Measurements from ENCODE around the gene BIK.
"Not testable (repeated sequence)": the region's sequence is repeated elsewhere in the genome, so short reads cannot be mapped to it uniquely, and the experiment has no call there.

The BIK gene

DNA sequence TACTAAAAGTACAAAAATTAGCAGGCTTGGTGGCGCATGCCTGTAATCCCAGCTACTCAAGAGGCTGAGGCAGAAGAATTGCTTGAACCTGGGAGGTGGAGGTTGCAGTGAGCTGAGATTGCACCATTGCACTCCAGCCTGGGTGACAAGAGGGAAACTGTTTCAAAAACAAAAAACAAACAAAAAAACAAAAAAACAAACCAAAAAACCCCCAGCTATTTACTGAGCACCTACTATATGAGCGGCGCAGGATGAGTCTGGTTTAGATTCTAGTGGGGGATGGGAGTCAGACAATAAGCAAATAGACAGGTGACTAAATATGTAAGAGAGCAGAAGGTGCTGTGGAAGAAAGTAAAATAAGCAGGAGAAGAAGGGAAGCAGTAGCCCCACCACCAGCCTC, 5.6 kb upstream of the BIK start:
- not testable (repeated sequence) for DNase-seq (ENCODE audit: low spot score)

DNA sequence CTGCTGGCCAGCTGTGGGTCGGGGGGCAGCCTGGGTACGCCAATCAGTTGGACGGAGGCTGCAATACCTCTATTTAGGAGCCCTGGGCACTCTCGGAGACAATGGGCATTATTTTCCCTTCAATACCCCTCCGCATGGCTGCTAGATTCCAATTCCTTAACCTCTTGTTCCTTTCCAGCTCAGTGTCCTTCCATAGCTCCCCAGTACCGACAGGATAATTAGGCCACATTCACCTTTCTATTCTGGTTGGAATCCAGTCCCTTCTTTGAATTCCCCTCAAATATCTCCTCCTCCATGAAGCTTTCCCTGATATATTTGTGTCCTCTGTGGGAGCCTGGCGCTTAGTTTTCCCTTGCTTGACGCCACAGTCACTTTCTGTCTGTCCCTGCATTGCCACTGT, 4.2 kb upstream of the BIK start:
- no peak for DNase-seq (ENCODE audit: low spot score)

DNA sequence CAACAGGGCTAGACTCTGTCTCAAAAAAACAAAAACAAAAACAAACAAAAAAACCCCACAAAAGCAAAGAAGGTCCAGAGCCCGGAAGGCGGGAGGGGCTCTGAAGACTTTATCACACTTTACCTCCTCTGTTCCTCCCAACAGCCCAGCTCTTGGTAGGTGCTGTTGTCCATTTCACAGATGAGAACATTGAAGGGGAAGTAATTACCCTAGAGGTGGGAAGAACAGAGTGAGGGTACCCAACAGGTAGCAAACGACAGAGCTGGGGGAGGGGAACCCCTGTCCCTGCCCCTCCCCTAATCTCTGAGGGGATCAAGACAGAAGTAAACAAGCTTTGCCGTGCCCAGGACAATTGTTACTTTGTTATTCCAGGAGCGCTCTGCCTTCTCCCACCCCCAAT, 1.0 kb upstream of the BIK start:
- no peak for DNase-seq (ENCODE audit: low spot score)

DNA sequence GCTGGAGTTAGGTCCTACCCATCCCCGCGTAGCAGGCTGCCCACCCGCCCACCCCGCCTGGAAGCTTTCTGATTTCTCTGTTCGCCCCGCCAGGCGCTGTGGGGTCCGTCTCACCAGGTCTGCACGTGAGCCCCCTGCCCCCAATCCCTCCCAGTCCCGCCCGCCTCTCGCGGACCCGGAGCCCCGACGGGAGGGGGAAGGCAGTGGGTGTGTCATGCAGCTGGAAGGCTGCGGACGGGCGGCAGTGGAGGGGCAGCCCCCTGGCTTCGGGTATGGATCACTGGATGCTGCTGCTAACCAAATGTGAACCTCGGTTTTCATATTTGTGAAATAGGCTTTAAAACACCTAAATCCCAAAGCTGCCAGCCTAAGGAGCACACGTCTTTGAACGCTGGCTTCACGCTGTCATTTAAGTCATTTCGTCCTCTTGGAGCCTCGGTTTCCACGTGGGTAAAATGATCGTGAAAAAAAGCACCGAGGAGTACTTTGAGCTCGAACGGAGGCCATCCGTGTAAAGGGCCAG, 568 bp upstream of the BIK start:
- DNase-seq (ENCODE audit: low spot score): no peak

DNA sequence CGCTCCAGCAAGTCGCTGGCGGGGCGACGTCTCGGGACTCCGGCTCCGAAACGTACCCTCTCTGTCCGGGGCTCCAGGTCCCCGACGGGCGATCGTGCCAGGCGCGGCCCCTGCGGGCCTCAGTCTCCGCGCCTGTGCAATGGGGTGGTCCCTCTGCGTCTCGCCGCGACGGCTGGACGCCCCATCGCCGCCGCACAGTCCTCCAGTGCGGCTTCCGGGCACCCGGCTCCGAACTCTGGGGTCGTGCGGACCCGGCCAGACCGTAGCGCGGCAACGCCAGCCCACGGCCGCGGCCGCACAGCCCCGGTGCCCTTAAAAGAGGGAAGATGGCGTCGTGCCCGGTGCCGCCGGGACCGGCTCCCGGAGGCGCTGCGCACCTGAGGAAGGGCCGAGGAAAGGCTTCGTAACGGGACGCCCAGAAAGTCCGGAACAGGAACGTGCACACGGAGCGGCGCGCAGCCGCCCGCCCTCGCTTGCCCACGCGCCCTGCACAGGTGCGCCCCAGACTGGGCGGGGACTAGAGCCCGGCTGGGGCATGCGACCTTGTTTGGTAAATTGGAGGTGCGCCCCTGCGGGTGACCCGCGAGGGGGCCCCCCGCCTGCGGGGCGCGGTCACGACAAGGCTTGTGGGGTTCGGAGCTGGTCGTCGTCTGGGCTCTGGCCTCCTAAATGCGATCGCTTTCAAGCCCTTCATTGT, 525 bp downstream of the BIK start:
- DNase-seq (ENCODE audit: low spot score): peak; percentile 37

DNA sequence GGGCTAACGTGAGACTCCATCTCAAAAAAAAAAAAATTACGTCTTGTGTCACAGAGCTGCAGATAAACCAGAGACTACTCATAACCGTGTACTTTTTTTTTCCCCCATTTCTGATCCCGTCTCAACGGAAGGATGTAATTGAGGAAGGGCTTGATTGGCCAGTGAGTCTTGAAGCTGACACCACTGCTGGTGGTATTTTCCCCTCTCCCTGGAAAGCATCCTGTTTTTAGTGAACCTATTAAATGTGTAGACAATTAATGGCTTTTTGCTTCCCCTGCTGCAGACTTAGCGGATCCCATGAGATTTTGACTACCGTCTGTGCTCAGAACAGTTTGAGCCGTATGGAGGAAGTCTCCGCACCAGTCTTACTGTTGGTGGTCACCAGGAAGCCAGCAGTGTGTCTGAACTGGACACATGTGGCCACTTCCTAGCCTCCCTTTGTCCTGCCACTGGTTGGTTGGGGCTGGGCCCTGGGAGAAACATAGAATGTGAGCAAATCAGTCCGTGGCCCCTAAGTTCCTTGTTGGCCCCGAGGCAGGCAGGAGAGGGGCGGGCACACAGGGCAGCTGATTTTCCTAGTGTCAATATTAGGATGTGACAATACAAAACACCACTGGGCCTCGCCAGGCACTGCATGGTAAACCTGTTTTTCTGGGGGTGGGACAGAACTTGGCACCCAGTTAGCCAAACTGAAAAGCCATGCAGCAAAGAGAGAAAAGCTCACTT, 3.1 kb downstream of the BIK start:
- no peak for DNase-seq (ENCODE audit: low spot score)

DNA sequence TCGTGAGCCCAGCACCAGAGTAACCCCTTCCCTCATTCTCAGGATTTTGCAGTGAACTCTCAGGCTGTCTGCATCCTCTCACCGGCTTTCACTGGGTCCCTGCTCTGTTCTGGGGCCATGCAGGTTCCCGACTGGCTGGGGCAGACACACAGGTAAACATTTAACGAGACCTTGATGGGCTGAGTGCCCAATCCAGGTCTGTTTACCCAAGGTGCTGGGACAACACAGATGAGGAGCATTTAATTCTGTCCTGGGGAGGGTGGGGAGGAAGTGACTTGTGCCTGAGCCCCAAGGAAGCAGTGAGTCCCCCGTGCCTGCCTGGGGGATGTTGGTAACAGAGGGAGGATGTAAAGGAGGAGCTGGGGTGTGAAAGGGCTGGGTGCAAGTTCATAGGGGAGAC, 4.4 kb downstream of the BIK start:
- no peak for DNase-seq (ENCODE audit: low spot score)

DNA sequence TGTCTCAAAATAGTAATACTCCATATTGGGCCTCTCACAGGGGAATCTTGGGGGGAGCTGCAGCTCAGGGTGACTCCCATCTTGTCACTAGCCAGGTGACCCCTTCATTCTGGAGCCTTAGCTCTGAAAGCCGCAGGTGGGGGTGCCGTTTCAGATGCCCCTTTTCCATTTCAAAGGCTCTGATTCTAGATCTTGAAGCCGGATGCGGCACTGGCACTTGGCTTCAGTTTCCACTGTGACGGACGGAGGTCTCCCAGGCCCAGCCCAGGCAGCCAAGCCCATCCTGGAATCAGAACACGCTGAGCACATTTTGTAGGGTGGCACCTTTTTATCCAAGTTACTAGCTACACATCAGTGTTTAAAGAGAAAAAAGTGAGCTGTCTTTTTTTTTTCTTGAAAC, 6.4 kb downstream of the BIK start:
- no peak for DNase-seq (ENCODE audit: low spot score)

DNA sequence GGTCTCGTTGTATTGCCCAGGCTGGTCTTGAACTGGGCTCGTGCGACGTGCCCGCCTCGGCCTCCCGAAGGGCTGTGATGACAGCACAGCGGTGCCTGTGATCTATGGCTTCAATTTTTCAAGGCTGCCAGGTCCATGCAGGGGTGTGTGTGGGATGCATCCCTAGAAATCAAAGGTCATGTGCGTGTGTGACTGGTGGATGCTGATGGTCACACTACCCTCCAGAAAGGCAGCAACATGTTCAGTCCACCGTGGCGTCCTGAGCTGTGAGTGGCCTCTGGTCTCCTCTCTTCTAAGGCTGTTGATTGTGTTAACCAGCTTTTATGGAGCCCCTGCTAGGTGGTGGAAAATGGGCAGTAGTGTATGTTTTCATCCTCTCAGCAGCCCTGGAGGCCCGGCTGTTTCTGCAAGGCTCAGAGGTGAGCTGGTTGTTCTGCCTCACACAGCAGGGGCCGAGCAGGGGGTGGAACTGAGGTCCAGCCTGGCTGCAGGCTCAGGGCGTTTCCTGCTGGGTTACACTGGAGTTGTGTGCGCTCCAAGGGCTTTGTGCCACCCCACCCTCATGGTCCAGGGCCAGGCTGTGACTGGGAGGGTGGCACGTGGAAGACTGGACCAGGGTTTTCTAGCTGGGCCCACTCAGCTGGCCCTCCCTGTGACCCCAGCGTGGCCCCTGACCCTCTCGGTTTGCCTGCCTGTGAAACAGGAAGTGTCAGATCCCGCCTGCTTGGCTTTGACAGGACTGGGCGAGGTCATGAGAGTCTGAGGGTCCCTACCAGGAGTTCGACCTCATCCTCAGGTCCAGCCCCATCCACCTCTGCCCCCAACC, 7.7 kb downstream of the BIK start:
- DNase-seq (ENCODE audit: low spot score): no peak

DNA sequence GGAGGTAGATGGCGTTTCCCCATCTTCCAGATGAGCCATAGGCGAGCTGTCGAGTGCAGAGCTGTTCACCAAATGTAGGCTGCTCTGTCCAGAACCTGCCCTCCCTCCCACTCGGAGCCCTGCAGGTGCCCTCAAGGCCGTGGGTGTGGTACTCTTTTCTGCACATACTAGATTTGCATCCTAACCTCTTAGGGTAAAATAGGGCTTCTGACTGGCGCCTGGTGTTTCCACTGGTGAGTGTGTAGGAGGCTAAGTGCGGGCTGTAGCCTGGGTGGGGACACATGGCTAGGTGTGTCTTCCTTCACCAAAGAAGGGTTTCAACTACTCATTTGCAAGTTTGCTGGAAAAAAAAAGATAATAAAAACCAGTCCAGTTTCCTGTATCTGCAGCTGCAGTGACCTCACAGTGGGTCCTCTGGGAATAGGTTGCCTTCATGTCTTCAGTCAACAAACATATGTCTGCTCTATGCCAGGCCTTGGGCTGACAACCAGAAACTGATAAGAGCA, 8.5 kb downstream of the BIK start:
- no peak for DNase-seq (ENCODE audit: low spot score)

DNA sequence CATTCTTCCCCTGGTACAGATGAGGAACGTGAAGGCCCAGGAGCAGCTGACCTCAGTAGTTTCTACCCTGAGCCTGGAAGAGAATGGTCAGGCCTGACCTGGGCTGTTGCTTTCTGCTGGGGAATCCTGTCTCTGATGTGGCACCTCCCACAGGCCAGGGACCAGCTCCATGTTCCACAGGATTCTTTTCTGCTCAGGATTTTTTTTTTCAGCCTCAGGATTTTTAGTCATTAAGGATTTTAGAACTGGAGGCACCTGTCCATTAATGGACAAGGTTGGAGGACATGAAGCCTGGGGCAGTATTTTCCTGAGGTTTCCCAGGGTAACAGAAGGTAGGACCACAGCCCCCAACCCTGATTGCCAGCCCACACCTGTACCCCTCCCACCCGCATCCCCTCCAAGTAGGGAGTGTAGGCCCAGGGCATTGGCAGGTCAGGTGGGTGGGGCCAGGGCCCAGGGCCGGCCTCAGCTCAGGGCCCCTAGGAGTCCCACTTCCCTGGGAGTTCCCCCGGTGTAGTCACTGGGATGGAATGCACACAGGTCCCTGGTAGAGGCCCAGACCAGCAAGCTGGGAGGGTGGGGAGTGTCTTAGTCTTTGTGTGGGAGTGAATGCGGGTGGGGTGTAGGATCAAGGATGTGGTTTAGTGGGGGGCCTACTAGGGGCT, 16.1 kb downstream of the BIK start:
- peak; percentile 68 for DNase-seq (ENCODE audit: low spot score)

DNA sequence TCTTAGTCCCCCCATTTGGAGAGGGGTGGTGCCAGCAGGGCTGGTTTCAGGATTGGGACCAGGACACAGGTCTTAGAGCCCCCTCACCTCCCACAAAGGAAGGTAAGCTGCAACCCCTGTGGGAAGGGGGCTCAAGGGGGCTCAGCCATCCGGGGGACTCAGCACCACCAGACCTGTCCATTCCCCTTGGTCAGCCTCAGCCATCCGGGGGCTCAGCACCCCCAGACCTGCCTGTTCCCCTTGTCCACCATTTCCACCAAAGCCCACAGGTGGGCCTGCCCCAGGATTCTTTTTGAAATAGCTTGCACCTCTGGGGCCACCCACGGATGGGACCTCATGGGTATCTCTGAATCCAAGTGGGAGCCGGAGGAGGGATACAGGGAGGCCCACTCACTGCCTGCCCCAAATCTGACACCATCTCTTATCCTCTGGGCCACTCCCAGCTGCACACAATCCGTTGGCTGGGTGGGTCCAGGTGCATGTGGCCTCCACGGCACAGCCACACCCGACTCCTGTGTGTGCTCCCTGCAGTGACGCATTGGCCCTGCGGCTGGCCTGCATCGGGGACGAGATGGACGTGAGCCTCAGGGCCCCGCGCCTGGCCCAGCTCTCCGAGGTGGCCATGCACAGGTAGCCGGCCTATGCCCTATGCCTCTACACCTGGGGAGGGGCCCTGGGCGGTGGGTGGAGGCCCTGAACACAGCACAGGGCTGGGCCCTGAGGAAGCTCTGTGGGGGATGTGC, 16.8 kb downstream of the BIK start:
- no peak for DNase-seq (ENCODE audit: low spot score)

DNA sequence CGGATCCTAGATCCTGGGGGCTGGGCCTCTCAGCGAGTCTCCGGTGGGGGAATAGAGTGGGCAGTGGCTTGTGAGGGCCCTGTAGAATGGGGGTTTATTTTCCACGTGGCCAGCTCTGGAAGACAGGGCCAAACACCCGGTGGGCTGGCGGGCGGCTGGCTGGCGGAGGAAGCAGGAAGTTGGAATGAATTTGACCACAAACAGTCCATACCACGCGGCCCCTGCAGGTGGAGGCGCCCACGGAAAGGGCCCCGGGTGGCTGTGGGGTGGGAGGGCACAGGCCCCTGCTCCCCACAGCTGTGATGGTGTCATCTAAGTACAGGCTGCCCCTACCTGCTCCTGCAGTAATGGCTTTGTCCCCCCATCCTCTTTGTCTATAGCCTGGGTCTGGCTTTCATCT, 17.6 kb downstream of the BIK start:
- no peak for DNase-seq (ENCODE audit: low spot score)

DNA sequence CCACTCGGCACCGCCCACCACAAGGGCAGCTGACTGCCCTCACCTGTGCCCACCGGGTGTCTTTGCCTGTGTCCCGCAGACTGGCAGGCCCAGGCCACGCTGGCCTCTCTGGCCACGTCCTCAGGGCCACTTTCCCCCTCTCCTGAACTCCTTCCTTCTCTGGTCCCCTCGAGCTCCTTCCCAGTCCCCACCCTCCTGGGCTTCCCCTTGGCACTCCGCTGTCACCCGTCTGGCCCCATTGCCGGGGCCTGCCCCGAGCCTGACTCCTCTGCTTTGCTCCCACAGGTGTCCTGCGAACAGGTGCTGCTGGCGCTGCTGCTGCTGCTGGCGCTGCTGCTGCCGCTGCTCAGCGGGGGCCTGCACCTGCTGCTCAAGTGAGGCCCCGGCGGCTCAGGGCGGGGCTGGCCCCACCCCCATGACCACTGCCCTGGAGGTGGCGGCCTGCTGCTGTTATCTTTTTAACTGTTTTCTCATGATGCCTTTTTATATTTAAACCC, 18.4 kb downstream of the BIK start:
- DNase-seq (ENCODE audit: low spot score): no peak

DNA sequence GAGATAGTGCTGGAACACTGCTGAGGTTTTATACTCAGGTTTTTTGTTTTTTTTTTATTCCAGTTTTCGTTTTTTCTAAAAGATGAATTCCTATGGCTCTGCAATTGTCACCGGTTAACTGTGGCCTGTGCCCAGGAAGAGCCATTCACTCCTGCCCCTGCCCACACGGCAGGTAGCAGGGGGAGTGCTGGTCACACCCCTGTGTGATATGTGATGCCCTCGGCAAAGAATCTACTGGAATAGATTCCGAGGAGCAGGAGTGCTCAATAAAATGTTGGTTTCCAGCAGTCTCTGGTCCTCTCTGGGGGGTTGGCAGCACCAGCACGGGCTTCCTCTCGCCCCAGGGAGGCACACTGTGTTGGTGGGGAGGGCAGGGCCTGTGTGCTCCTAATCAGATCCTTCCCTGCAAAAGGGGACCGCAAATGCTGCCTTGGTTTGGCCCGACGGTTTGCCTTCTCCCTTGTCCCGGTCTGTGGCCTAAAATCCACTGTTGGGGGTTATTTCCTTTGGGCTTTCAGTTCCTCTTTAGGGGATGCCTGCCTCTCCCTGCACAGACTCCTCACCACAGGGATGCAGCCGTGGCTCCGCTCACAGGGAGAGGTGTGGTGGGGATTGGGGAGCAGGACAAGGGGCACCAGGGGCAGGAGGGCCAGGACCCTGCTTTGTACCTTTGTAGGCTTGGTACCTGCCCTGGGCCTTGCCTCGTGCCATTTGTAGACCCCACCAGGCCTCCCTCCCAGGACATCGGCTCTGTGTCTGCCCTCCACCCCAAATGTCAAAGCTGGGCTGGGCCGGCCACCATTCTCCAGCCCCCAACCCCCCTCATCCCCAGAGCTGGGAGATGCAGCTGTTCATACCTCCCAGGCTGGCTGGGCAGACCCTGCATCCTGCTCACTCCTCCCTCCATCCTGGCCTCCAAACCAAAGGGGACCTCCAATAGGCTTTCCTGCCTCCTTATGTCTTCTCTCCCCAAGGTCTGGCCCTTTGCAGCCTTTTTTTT, 19.2 kb downstream of the BIK start:
- no peak for DNase-seq (ENCODE audit: low spot score)

DNA sequence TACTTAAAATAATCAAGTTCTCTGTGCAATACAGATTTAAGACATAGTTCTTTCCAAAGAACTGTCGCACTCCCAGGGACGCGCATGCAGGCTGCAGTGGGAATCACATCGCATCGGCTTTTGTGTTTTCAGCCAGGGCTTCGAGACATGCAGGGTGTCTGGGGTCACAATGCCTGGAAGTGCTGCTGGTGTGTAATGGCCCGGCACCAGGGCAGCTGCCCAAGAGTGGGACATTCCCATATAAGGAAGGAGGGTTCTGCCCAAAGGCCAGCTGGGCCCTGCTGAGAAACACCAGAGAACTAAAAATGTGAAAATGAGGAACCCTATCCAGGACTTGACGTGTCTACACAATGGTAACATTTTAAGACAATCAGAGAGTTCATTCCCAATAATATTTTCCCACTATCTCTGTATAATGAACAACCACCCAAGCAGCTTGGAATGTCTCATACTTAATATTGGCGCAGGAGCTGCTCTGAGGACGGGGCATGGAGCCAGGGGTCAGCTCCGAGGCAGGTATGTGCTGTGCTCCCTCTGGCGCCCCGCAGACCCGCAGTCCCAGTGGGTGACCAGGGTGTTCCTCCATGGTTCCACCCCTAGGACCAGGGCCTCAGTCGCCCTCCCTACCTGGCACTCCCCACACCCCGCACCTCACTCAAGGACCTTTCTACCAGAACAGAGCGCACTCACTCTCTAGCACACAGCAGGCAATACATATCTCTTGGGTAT, 21.4 kb downstream of the BIK start:
- no peak for DNase-seq (ENCODE audit: low spot score)

DNA sequence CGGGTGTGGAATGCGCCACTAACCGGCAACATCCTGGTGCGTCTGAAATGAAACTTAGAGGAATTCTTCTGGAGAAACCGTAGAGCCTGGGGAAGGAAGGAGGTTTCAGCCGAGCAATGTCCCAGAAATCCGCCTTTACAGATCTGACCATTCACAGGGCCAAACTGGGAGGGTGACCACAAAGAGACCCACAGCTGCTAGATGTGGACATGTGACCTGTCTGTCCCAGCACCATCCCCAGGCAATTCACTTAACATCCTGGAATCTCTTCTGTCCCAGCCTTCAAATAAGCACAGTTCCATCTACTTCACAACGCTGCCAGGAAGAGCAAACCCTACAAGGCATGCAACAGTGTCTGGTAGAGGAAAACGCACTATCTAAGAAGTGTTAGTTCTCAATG, 22.9 kb downstream of the BIK start:
- DNase-seq (ENCODE audit: low spot score): no peak

DNA sequence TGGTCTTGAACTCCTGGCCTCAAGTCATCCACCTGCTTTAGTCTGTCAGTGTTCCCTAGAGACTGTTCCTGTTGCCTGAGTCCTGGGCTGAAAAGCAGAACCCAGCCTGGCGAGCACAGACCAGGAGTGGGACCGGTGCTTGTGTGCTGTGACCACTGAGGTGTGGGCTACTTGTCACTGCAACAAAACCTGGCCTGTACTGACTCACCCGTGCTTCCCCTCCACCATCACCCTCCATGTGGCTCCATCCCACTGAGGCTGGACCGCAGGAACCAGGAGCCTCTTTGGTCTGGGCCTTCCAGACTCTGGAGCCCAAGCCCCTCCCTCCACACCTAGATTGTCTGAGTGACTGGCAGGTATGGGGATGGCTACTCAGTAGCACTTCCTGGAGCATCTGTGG, 24.0 kb downstream of the BIK start:
- DNase-seq (ENCODE audit: low spot score): no peak

DNA sequence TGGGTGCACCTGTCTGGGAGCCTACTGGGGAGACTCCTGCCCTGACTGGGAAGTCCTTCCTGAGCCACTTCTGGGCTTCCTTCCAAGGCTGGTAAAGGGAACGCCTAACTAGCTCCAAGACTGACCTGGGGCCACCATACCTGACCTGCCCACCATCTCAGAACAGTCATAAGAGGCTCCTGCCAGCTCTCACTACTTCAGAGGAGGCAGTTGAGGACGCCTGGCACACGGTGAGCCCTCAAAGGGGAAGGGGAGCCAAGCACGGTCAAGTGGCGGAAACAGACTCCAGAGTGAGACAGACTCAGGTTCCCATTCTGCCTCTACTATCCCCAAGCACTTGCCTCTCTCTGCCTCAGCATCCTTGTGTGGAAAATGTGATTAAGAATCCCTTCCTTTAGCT, 25.0 kb downstream of the BIK start:
- no peak for DNase-seq (ENCODE audit: low spot score)
